HG03432 (cell line): ENCODE results near the gene CEBPE.

Source experiments
- ATAC-seq: cut with Tn5 transposase; IDR thresholded peaks from one replicate; pipeline ENCODE4 v1.9.1; 2021; ENCODE audit warnings: mild to moderate bottlenecking, moderate library complexity; ENCODE audit not compliant: unreplicated experiment

Gene CEBPE

GRCh38 chr14:23118506-23119362 lies at the start of gene CEBPE:
TSS of gene CEBPE (minus strand) at chr14:23119255. CDS start at chr14:23119091, 164 bp downstream.
- no peak for ATAC-seq

- no peak for ATAC-seq
Observed at GRCh38 chr14:23168246-23168645, 49.2 kb upstream of the CEBPE start.

DNA sequence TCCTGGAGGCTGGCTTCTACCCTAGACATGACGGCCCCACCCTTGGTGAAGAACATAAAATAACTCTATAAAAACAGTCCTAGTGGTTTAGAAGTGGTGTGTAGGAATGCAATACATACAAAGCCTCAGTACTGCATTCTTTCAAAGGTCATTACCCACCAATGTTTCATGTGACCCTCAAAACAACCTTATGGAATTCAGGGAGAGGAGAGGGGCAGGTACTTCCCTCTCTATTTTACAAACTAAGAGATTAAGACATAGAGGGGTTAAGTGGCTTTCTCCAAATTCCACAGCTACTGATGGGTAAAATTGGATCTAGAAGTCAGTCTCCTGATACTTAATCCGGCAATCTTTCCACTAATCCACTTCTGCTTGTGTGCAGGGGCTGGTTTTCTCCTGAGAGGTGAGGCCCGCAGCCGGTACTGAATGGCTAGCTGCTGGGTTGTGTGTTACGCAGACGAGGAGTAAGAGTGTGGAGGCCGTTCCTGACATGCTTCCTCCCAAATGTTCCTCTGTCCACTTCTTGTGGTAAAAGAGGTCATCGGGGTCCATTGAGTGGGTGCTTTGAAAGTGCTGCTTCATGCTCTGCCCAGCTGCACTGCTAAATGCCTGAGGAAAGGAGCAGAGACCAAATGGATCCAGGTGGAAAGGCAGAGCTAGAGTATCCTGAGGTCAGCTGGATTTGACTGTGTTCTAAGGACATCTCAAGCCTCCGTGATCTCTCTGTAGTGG lies 48.2 kb upstream of the CEBPE start:
- ATAC-seq, result no peak

GRCh38 chr14:23164949-23165348 lies 45.9 kb upstream of the CEBPE start:
- no peak for ATAC-seq

DNA sequence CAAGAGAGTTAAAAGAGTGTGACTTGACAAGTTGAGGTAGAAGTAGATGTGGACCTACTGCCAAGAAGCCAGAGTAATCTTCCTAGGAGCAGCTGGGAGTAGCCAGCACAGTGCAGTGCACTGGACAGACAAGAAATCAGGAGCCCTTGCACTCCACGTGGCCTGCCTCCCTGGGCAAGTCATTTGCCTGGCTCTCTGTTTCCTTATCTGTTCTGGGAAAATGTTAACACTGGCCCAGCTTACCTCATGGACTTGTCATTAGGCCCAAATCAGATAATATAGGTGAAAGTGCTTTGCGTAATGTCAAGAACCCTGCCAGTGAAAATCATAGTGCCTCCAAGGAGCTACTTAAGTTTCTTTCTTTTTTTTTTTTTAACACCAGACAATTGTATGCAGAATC lies 45.2 kb upstream of the CEBPE start:
- no peak for ATAC-seq

DNA sequence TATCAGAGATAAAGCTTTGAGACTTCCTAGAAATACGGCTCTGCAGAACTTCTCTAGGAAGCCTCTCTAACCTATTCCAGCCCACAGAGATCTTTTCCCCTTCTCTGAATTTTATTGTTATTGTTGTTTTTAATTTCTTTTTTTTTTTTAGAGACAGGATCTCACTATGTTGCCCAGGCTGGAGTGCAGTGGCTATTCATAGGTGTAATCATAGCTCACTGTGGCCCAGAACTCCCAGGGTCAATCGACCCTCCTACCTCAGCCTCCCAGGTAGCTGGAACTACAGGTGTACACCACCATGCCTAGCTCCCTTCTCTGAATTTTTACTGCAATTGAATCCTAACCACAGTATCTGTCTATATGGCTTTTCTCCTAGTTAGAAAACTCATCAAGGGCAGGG lies 44.8 kb upstream of the CEBPE start:
- no peak for ATAC-seq

GRCh38 chr14:23162800-23163199 lies 43.7 kb upstream of the CEBPE start:
- ATAC-seq, result no peak

GRCh38 chr14:23162005-23162404 lies 43.0 kb upstream of the CEBPE start:
- no peak for ATAC-seq

DNA sequence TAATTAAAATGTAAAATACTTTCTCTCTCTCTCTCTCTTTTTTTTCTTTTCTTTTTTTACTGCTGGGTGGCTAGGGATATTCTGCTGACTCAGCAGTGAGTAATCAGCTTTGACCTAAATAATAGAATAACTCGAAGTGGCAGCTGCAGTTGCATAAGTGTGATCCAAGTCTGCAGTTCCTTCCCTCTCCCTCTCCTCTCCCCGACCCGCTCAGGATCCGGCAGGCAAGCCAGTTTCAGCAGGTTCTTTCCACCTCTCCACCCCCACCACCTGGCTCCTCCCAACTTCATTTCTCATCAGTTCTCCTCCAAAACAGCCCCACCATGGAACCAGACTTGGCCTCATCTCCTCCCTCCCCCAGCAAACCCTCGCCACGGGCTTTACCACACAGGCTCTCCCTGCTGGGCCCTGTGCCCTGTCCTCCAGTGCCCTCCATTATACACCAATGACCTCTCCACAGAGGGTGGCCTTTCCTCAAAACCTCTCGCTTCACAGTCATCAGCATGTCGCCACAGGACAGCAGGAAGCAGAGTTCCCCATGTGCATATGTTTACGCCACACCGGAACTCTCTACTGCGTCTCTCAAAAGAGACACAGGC lies 42.0 kb upstream of the CEBPE start:
- no peak for ATAC-seq

GRCh38 chr14:23159532-23159931 lies 40.5 kb upstream of the CEBPE start:
- no peak for ATAC-seq

DNA sequence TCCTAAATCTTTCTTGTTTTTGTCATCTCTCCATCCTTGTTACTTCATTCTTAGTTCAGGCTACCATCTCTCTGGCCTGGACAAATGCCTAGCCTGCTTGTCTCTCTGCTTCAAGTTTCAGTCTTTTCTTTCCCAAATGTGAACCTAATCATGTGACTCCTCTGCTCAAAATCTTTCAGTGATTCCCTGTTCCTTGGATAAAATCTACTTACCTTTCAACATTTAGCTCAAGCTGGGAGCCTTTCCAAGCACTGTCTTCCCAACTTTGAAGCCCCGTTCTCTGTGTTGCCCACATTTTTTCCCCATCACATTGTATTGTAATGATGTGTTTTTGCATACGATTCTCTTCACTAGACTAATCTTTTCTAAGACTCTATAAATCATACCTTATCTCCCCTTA lies 39.7 kb upstream of the CEBPE start:
- no peak for ATAC-seq

DNA sequence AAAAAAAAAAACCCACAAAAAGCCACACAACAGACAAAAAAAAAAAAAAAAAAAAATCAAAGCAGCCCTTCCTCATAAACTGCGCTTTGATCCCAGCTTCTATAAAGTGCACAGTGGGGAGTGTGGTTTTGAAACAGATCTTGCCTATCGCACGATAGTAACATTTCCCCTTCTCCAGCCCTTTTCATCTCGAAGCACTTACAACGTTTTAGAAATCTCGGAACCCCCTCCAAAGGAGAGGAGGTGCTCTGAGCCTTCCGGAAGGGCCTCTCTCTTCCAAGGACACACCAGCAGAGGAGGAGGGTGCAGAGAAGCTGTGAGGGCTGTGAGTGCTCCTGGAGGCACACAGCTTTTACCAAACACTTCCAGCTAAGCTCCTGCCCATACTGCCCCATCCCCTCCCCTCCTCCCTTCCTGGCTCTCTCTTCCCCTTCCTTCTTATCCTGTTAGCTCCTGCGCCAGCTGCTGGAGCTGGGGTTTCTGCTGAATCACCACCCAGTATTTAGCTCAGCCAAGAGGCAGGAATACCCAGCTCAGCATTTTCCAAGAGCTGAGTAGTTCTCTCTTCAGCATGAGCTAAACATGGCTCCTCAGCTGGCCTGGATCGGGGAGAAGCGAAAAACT lies 36.0 kb upstream of the CEBPE start:
- no peak for ATAC-seq

DNA sequence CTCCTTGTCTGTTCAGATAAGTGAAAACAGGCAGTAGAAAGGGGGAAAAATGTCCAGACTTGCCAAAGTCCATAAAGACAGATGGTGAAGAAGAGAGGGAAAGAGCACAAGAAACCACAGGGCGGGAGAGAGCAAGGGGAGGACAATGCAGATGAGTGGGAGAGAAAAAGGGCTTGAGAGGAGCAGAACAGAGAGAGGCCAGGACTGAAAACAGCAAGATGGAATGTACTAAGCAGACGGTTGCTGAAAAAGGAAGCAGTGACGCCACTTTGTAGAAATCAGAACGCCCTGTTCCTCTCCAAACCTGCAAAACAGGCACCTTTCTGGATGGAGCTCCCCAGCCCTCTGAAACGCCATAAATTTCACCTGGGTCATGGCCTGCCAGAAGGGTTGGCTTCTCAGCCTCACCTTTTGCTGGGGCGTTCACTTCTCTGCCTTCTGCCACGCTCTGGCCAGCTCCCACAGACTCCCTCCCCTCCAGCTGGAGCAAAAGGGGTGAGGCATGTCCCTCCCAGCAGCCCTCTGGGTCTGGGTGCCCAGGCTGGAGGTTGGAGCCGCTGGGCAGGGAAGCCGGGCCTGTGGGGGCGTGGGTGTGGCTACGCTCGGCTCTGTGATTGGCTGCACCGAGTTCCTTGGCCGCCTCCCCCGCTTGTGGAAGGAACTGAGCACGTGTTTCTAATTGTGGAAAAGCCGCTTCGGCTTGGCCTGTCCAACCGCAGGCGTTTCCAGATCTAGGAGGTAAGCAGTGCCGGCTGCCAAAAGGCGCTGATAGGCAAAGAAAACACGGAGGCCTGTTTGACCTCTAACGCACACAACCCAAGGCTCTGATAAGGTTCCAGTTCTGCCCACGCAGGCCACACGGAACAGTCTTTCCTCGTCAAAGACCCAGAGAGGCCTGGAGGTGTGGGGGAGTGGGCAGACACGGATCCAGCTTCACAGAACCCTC lies 35.1 kb upstream of the CEBPE start:
- no peak for ATAC-seq

GRCh38 chr14:23151342-23151741 lies 32.3 kb upstream of the CEBPE start:
- no peak for ATAC-seq

- no peak for ATAC-seq
Observed at GRCh38 chr14:23149745-23150144, 30.7 kb upstream of the CEBPE start.

GRCh38 chr14:23148591-23149249 lies 29.7 kb upstream of the CEBPE start:
- no peak for ATAC-seq

DNA sequence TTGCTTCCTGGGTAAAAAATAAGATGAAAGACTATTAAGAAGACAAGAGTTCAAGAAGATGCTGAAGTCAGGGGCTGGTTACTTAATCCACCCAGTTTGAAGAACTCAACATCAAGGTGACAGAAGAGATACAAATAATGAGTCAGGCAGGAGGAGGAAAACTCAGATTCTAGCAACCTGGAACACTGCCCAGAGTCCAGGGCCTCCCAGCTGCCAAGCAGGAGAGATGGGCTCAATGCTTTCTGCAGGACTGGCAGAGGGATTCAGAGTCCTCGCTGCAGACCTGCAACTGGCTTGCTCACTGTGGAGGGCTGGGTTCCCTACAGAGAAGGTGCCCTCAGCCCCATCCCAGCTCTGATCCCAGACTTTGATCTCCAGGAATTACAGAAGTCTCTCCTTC lies 28.6 kb upstream of the CEBPE start:
- ATAC-seq, result no peak

GRCh38 chr14:23146980-23147379 lies 27.9 kb upstream of the CEBPE start:
- no peak for ATAC-seq

- no peak for ATAC-seq
Observed at GRCh38 chr14:23146351-23146910, 27.4 kb upstream of the CEBPE start.
